D721Med (cell line): ENCODE results near the gene FBXW9.

Experiments
- DNase-seq: peaks from one replicate; pipeline ENCODE4 v3.0.0; 2011; ENCODE audit warnings: low spot score; ENCODE audit not compliant: insufficient read length
- FAIRE-seq: peaks from 2 replicates; lab custom pipeline; 2011; peaks lifted over from hg19 to GRCh38; lab: Jason Lieb, UNC
- TF ChIP-seq, protein P1 (sequence below): IDR thresholded peaks from 2 replicates; pipeline ENCODE4 v1.5.1; 2012; ENCODE audit warnings: mild to moderate bottlenecking, control low read depth; ENCODE audit not compliant: insufficient read depth; ENCODE audit errors: missing control alignments

FBXW9 gene

DNA sequence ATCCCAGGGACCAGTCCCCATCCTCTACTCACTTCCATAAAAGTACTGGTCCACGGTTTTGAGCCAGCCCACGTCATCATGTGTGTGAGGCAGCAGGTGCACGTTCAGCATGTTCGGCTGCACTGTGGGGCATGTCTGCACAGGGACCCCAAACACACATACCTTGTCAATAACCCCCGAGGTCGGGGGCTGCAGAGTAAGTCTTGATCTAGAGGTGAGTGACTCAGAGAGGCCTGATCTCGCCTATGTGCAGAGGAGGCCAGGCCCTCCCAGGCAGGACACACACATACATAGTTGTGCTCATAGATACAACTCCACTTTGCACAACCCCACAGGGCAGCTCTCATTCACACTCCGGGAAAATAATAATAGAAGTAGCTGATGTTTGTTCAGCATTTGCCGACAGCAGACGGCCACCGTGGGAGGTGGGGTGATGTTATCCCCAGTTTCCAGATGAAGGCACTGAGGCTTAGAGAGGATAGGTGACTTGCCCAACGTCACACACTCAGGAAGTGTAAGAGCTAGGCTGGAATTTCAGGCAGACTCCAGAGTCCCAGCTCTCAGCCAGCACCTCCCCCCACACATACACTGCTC lies 30.7 kb downstream of the FBXW9 start:
- TF ChIP-seq, protein P1, sequence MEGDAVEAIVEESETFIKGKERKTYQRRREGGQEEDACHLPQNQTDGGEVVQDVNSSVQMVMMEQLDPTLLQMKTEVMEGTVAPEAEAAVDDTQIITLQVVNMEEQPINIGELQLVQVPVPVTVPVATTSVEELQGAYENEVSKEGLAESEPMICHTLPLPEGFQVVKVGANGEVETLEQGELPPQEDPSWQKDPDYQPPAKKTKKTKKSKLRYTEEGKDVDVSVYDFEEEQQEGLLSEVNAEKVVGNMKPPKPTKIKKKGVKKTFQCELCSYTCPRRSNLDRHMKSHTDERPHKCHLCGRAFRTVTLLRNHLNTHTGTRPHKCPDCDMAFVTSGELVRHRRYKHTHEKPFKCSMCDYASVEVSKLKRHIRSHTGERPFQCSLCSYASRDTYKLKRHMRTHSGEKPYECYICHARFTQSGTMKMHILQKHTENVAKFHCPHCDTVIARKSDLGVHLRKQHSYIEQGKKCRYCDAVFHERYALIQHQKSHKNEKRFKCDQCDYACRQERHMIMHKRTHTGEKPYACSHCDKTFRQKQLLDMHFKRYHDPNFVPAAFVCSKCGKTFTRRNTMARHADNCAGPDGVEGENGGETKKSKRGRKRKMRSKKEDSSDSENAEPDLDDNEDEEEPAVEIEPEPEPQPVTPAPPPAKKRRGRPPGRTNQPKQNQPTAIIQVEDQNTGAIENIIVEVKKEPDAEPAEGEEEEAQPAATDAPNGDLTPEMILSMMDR = no peak
- DNase-seq (no peak), FAIRE-seq (no peak)

DNA sequence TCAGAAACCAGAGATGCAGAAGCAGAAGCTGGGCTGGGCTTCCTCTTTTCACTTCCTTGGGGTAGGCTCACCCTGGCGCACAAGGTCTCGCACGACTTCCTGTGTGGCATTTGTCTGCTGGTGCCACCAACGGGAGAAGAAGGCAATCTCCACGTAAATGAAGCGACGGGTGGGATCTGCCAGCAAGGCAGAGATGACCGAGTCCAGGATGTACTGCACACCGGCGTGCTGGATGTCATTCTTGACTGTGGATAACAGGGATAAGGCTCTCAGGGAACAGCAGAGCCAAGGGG lies 31.2 kb downstream of the FBXW9 start:
- DNase-seq = no peak
- TF ChIP-seq, protein P1 = no peak
- FAIRE-seq = no peak

DNA sequence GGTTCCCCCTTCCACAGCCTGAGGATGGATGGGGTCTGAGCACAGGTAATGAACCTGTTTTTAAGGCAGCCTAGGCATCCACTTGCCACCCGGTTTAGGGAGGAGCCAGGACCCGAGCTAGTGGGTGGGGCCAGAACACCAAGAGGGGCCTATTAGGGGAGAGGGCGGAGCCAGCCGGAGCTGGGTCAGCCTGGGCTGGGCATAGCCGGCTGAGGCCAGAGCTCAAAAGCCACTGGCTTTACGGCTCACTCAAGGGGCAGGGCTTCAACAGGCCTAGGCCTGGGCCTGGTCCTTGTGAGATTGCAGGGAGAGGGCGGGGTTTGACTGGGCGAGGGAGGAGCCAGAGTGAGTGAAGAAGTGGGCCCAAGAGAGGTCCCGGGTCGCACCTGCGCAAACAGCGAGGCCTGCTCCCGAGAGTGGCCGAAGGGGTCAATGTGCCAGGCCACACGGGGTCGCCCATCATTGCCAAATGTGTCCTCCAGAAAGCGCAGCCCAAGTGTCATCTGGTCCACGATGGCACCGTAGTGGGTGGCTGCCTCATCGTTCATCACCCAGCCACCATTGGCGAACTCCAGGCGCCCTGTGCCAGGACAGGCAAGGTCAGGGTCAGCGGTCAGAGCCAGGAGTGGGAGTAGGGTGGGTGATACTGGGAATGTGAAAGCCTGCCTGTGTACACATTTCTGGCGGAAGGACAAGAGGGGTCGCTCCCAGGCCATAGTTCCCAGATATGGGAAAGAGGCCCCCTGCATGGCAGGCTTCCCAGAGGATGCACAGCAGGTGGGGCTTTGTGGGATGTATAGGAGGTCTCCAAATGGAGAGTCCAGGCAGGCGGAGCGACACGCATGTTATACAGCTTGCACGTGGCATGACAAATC lies 31.8 kb downstream of the FBXW9 start:
- TF ChIP-seq, protein P1 = no peak
- no peak for FAIRE-seq
- DNase-seq = no peak

DNA sequence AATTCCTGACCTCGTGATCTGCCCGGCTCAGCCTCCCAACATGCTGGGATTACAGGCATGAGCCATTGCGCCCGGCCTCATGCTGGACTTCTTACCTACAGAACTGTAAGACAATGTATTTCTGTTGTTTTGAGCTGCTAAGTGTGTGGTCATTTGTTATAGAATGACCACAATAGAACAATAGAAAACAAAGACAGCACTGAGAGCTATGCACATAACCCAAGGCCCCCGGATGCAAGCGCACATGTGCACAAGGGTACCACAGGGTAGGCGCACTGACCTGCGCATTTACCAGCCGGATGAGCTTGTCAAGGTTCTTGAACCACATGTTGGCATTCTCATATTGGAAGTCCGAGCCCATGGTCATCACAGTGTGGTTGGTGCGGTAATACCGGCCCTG lies 35.5 kb downstream of the FBXW9 start:
- FAIRE-seq (no peak), DNase-seq (no peak)
- TF ChIP-seq, protein P1 = no peak

DNA sequence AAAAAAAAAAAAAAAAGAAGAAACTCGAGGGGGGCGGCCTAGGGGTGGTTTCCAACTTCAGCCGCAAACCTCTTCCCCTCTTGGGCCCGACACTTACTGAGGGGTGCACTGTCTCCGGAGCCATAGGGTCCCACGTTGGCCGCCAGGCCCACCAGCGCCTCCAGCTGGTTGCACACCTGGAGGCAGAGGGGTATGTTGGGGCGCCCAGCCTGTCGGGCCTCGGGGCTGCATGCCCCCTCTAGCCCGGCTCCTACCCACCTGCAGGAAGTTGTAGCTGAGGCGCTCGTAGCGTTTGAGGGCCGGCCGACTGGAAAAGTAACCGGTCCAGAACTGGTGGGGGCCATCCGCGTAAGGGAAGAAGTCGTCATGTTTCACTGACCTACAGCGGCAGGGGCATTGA lies 38.5 kb downstream of the FBXW9 start:
- TF ChIP-seq, protein P1 = no peak
- FAIRE-seq (no peak), DNase-seq (no peak)

DNA sequence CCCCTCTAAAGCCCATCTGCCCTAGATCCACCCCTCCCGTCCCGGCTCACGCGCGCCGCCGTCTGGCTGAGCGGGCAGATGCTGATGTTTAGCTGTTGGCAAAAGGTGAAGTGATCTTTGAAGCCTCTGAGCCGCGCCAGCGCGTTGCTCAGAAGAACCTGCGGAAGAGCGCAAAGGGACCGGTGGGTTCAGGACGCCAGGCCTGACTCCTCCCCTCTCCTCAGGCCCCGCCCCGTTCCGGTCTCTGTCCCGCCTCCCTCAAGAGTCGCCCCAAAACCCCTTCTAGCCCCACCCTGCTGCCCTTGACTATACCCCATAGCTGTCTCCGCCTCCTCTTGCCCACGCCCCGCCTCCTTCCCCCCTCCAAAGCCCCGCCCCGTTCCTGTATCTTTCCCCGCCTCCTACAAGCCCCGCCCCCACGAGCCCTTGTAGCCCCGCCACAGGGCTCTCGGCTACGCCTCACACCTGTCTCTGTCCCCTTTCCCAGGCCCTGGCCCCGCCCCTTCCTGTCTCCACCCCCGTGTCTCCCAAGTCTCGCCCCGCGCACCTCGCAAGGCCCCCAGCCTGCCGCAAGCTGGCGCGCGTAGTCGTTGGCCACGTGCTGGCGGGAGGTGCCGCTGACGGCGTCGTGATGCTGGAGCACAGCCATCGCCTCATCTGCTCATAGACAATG lies 39.4 kb downstream of the FBXW9 start:
- DNase-seq = no peak
- TF ChIP-seq, protein P1 = no peak
- FAIRE-seq = no peak
